ENCODE results near the gene SERPINA3. TPM values are rescaled to one million over a fixed set of nuclear protein-coding genes. Genes with fewer than 3 reads are reported as not detected.

Gene SERPINA3
- total RNA-seq, 1 experiment from 2014 or later = not detected

DNA sequence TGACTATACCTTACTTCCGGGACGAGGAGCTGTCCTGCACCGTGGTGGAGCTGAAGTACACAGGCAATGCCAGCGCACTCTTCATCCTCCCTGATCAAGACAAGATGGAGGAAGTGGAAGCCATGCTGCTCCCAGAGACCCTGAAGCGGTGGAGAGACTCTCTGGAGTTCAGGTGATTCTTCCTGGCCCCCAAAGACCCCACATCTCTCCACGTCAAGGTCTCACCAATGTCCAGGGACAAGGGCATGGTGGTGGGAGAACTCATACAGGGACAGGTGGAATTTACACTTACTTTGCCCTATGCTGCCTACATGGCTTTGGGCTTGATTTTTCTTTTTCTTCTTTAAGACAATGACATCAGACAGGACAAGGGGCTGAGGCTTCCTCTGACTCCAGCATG is 7.1 kb downstream of the SERPINA3 start:
- Histone ChIP-seq H3K36me3 (ENCODE audit: low read depth, low read length) (no peaks in the 10 kb centered on the region), H3K9me2 (replicated peaks; ENCODE audit: low read length) (no peaks in the 10 kb centered on the region), H3K9me3 (ENCODE audit: low read length) (peaks cover 11% of the 10 kb centered on the region; the same call in 1 of the 2 replicates), H3K27ac (ENCODE audit: low read length) (no peak overlapping the region), H3K27me3 (ENCODE audit: low read length) (peaks cover 15% of the 10 kb centered on the region; the same call in 1 of the 2 replicates), H3F3A (ENCODE audit: low read length, unreplicated experiment) (no peaks in the 10 kb centered on the region), H3K4me2 (ENCODE audit: low read length) (no peak overlapping the region), H3K4me3 (ENCODE audit: low read length) (no peak overlapping the region), H4K20me1 (ENCODE audit: low read length) (no peaks in the 10 kb centered on the region), H2AFZ (ENCODE audit: low read length) (no peak overlapping the region), H3K4me1 (ENCODE audit: insufficient read depth, low read length) (no peaks in the 10 kb centered on the region), H3K79me2 (ENCODE audit: low read length) (no peaks in the 10 kb centered on the region), H3K9ac (ENCODE audit: low read length) (no peak overlapping the region)
- DNase-seq (no peak), ATAC-seq (no peak)
- ChIA-PET POLR2A (ENCODE audit: unreplicated experiment) (no interaction called here), CTCF (no interaction called here)
- BruUV-seq (replicated peaks) = no TSS peak
- TF ChIP-seq EZH2phosphoT487 (IDR thresholded peaks at IDR 0.05; ENCODE audit: borderline replicate concordance, low read length) (no peak), EZH2 (IDR thresholded peaks at IDR 0.05; ENCODE audit: low read length, unreplicated experiment) (no peak), CTCF (conservative IDR thresholded peaks at IDR 0.05; ENCODE audit: low read depth, low read length) (no peak)
- intact Hi-C loops (cut with micrococcal nuclease) = no loop called here

DNA sequence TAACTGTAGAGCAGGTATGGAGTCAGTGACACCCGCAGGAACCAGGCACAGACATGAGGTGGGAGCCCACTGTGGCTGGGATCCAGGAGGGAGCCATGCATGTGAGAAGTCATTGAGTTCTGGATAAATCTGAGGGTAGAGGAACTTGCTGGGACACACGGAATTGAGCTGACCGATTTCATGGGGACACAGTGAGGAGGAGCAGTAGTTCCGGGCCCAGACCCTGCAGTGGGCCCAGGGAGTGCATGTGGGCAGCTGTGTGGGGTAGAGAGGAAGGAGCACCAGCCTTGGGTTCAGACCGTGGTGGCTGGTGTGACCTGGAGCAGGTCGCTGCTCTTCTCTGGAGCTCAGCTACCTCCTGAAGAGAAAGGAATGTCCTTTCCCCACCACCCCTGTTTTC is 8.4 kb downstream of the SERPINA3 start:
- no peak overlapping the region for H3K4me2 ChIP-seq (ENCODE audit: low read length)
- intact Hi-C loops (cut with micrococcal nuclease) = no loop called here
- peaks cover 11% of the 10 kb centered on the region; the same call in 1 of the 2 replicates for H3K9me3 ChIP-seq (ENCODE audit: low read length)
- no peaks in the 10 kb centered on the region for H4K20me1 ChIP-seq (ENCODE audit: low read length)
- no peak overlapping the region for H3K9ac ChIP-seq (ENCODE audit: low read length)
- no peaks in the 10 kb centered on the region for H3K9me2 ChIP-seq (replicated peaks; ENCODE audit: low read length)
- TF ChIP-seq EZH2 (IDR thresholded peaks at IDR 0.05; ENCODE audit: low read length, unreplicated experiment) (no peak), CTCF (conservative IDR thresholded peaks at IDR 0.05; ENCODE audit: low read depth, low read length) (no peak), EZH2phosphoT487 (IDR thresholded peaks at IDR 0.05; ENCODE audit: borderline replicate concordance, low read length) (no peak)
- H2AFZ ChIP-seq (ENCODE audit: low read length) = no peak overlapping the region
- no peak for DNase-seq
- peaks cover 26% of the 10 kb centered on the region for H3K27me3 ChIP-seq (ENCODE audit: low read length)
- no peaks in the 10 kb centered on the region for H3F3A ChIP-seq (ENCODE audit: low read length, unreplicated experiment)
- H3K27ac ChIP-seq (ENCODE audit: low read length) = no peak overlapping the region
- POLR2A ChIA-PET (ENCODE audit: unreplicated experiment) = no interaction called here
- no peaks in the 10 kb centered on the region for H3K4me1 ChIP-seq (ENCODE audit: insufficient read depth, low read length)
- no peak for ATAC-seq
- H3K79me2 ChIP-seq (ENCODE audit: low read length) = no peaks in the 10 kb centered on the region
- no TSS peak for BruUV-seq (replicated peaks)
- CTCF ChIA-PET = no interaction called here
- H3K36me3 ChIP-seq (ENCODE audit: low read depth, low read length) = no peaks in the 10 kb centered on the region
- no peak overlapping the region for H3K4me3 ChIP-seq (ENCODE audit: low read length)

DNA sequence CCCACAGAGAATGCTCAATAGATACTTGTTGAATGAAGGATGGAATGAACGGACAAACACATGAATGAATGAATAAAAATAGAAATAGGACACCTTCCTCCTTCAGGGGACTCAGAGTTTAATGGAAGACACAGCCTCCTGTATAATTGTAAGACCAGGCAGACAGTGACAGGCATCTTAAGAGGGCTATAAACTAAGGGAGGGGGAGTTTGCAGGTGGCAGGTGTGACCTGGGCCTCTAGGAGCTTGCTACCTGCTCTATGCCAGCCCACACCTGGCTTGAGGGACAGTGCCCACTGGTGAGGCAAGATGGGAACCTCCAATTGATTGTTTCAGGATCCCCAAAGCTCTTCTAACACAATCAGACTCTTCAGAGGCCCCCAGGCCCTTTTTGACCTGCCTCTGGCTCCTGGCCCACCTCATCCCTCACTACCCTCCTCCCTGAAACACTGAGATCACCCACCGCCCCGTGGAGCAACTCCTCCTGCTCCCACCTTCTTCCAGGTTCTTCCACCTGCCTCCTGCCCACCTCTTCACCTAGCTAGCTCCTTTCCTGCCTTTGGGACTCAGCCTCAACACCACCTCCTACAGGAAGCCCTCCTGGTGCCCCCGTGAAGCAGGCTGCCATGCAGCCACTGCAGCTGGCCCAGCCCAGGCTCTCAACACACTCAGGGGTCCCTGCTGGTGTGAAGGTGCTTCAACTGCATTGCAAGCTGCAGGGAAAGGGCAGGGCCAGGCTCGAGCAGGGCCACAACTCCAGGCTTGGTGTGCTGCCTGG is 9.4 kb downstream of the SERPINA3 start:
- H3K4me2 ChIP-seq (ENCODE audit: low read length) = no peak overlapping the region
- BruUV-seq (replicated peaks) = no TSS peak
- no peaks in the 10 kb centered on the region for H3K79me2 ChIP-seq (ENCODE audit: low read length)
- intact Hi-C loops (cut with micrococcal nuclease) = no loop called here
- no peaks in the 10 kb centered on the region for H4K20me1 ChIP-seq (ENCODE audit: low read length)
- H3K9me2 ChIP-seq (replicated peaks; ENCODE audit: low read length) = no peaks in the 10 kb centered on the region
- ChIA-PET POLR2A (ENCODE audit: unreplicated experiment) (no interaction called here), CTCF (no interaction called here)
- H3K9ac ChIP-seq (ENCODE audit: low read length) = no peak overlapping the region
- ATAC-seq = no peak
- H3K27me3 ChIP-seq (ENCODE audit: low read length) = peaks cover 26% of the 10 kb centered on the region
- H3K9me3 ChIP-seq (ENCODE audit: low read length) = peaks cover 11% of the 10 kb centered on the region; the same call in 1 of the 2 replicates
- no peak overlapping the region for H3K4me3 ChIP-seq (ENCODE audit: low read length)
- no peaks in the 10 kb centered on the region for H3K36me3 ChIP-seq (ENCODE audit: low read depth, low read length)
- no peaks in the 10 kb centered on the region for H3K4me1 ChIP-seq (ENCODE audit: insufficient read depth, low read length)
- no peak overlapping the region for H2AFZ ChIP-seq (ENCODE audit: low read length)
- TF ChIP-seq CTCF (conservative IDR thresholded peaks at IDR 0.05; ENCODE audit: low read depth, low read length) = no peak
- TF ChIP-seq EZH2 (IDR thresholded peaks at IDR 0.05; ENCODE audit: low read length, unreplicated experiment) = no peak
- no peak for TF ChIP-seq EZH2phosphoT487 (IDR thresholded peaks at IDR 0.05; ENCODE audit: borderline replicate concordance, low read length)
- H3F3A ChIP-seq (ENCODE audit: low read length, unreplicated experiment) = no peaks in the 10 kb centered on the region
- DNase-seq = no peak
- no peak overlapping the region for H3K27ac ChIP-seq (ENCODE audit: low read length)
